H9 (cell line): ENCODE data around the gene CSNK1A1L. TPM values are rescaled to one million over a fixed set of nuclear protein-coding genes. Genes with fewer than 3 reads are reported as not detected.

ENCODE experiments used
- DNase-seq: peaks from one replicate; pipeline ENCODE4 v3.0.0-alpha.2; 2017
- H2AFZ ChIP-seq: one replicate; pipeline ENCODE4 v1.6.1; 2013; ENCODE audit warnings: mild to moderate bottlenecking, low read length, control low read depth, moderate library complexity
- H2AK5ac ChIP-seq: 2 replicates; pipeline ENCODE4 v1.6.1; 2013; ENCODE audit warnings: low read length, control low read depth, mixed read lengths; ENCODE audit not compliant: insufficient read length
- H2BK120ac ChIP-seq: one replicate; pipeline ENCODE4 v1.6.1; 2013; ENCODE audit warnings: low read depth, mild to moderate bottlenecking, low read length, control low read depth, inconsistent platforms; ENCODE audit not compliant: poor library complexity, severe bottlenecking
- H2BK12ac ChIP-seq: 2 replicates; pipeline ENCODE4 v1.6.1; 2013; ENCODE audit warnings: low read length, control low read depth, mixed read lengths, low read depth; ENCODE audit not compliant: insufficient read length
- H2BK15ac ChIP-seq: 2 replicates; pipeline ENCODE4 v1.6.1; 2013; ENCODE audit warnings: low read depth, low read length, control low read depth
- H2BK20ac ChIP-seq: one replicate; pipeline ENCODE4 v1.6.1; 2013; ENCODE audit warnings: low read depth, mild to moderate bottlenecking, low read length, control low read depth, inconsistent platforms; ENCODE audit not compliant: poor library complexity, severe bottlenecking
- H2BK5ac ChIP-seq: 2 replicates; pipeline ENCODE4 v1.6.1; 2013; ENCODE audit warnings: low read length, control low read depth, mixed read lengths; ENCODE audit not compliant: insufficient read length
- H3K14ac ChIP-seq: 2 replicates; pipeline ENCODE4 v1.6.1; 2013; ENCODE audit warnings: low read length, control low read depth; ENCODE audit not compliant: insufficient read depth
- H3K18ac ChIP-seq: 2 replicates; pipeline ENCODE4 v1.6.1; 2013; ENCODE audit warnings: low read depth, mild to moderate bottlenecking, mixed read lengths, low read length, control low read depth; ENCODE audit not compliant: insufficient read length
- H3K23ac ChIP-seq: 2 replicates; pipeline ENCODE4 v1.6.1; 2013; ENCODE audit warnings: low read length, control low read depth, mixed read lengths, low read depth; ENCODE audit not compliant: insufficient read length
- H3K23me2 ChIP-seq: 2 replicates; pipeline ENCODE4 v1.6.1; 2013; ENCODE audit warnings: low read depth, mild to moderate bottlenecking, mixed read lengths, low read length, control low read depth; ENCODE audit not compliant: insufficient read length, poor library complexity, severe bottlenecking
- H3K27ac ChIP-seq: 2 replicates; pipeline ENCODE4 v1.5.1; 2013; ENCODE audit warnings: low read length, control low read depth, mixed read lengths, low read depth; ENCODE audit not compliant: insufficient read length
- H3K27me3 ChIP-seq: 2 replicates; pipeline ENCODE4 v1.6.1; 2013; ENCODE audit warnings: low read length, control low read depth, inconsistent platforms; ENCODE audit not compliant: insufficient read depth
- H3K4ac ChIP-seq: 2 replicates; pipeline ENCODE4 v1.6.1; 2013; ENCODE audit warnings: low read depth, mild to moderate bottlenecking, control low read depth, inconsistent platforms, low read length, moderate library complexity
- H3K4me1 ChIP-seq: 2 replicates; pipeline ENCODE4 v1.6.1; 2013; ENCODE audit warnings: low read length, control low read depth, inconsistent platforms; ENCODE audit not compliant: insufficient read depth
- H3K4me2 ChIP-seq: 2 replicates; pipeline ENCODE4 v1.6.1; 2013; ENCODE audit warnings: low read length, control low read depth, mixed read lengths; ENCODE audit not compliant: insufficient read length, insufficient read depth
- H3K56ac ChIP-seq: 2 replicates; pipeline ENCODE4 v1.6.1; 2013; ENCODE audit warnings: low read depth, mild to moderate bottlenecking, mixed read lengths, low read length, control low read depth; ENCODE audit not compliant: insufficient read length
- H3K79me1 ChIP-seq: 2 replicates; pipeline ENCODE4 v1.6.1; 2013; ENCODE audit warnings: low read depth, mild to moderate bottlenecking, moderate library complexity, low read length, control low read depth, inconsistent platforms; ENCODE audit not compliant: insufficient read depth, poor library complexity, severe bottlenecking
- H3K79me2 ChIP-seq: 2 replicates; pipeline ENCODE4 v1.6.1; 2013; ENCODE audit warnings: low read length, control low read depth, inconsistent platforms; ENCODE audit not compliant: insufficient read depth
- H3K9ac ChIP-seq: 2 replicates; pipeline ENCODE4 v1.6.1; 2013; ENCODE audit warnings: low read length, control low read depth, mixed read lengths; ENCODE audit not compliant: insufficient read length; ENCODE audit errors: extremely low read depth
- H3K9me3 ChIP-seq: one replicate; pipeline ENCODE4 v1.6.1; 2013; ENCODE audit warnings: low read depth, low read length, inconsistent platforms; ENCODE audit not compliant: control insufficient read depth
- H3T11ph ChIP-seq: one replicate; pipeline ENCODE4 v1.6.1; 2013; ENCODE audit warnings: mild to moderate bottlenecking, low read length, control low read depth, inconsistent platforms
- H4K20me1 ChIP-seq: one replicate; pipeline ENCODE4 v1.6.1; 2013; ENCODE audit not compliant: control insufficient read depth, insufficient read length, insufficient read depth
- H4K5ac ChIP-seq: 2 replicates; pipeline ENCODE4 v1.6.1; 2013; ENCODE audit warnings: low read depth, mild to moderate bottlenecking, mixed read lengths, low read length, control low read depth; ENCODE audit not compliant: insufficient read length
- H4K8ac ChIP-seq: replicated peaks from 2 replicates; pipeline ENCODE4 v1.6.1; 2013; ENCODE audit warnings: low read length, control low read depth, mixed read lengths, low read depth; ENCODE audit not compliant: insufficient read length
- H4K91ac ChIP-seq: 2 replicates; pipeline ENCODE4 v1.6.1; 2013; ENCODE audit warnings: low read depth, mild to moderate bottlenecking, moderate library complexity, mixed read lengths, low read length, control low read depth; ENCODE audit not compliant: insufficient read length
- H3K27ac Mint-ChIP-seq, 3 experiments: 2 replicates in 2 of 3; 3 replicates in 1 of 3; pipeline ENCODE4 v1.8.0; 2020 to 2021; ENCODE audit warnings: mixed read lengths in 3 of 3, mild to moderate bottlenecking in 1 of 3, moderate library complexity in 1 of 3
- H3K27me3 Mint-ChIP-seq: 2 replicates; pipeline ENCODE4 v1.8.0; 2021; ENCODE audit warnings: low read depth, mild to moderate bottlenecking, moderate library complexity, mixed read lengths
- H3K36me3 Mint-ChIP-seq, 3 experiments: 2 replicates in 2 of 3; 3 replicates in 1 of 3; pipeline ENCODE4 v1.8.0; 2020 to 2021; ENCODE audit warnings: low read depth in 3 of 3, mixed read lengths in 3 of 3; ENCODE audit not compliant: insufficient read depth in 1 of 3
- H3K4me1 Mint-ChIP-seq, 2 experiments: 2 replicates each; pipeline ENCODE4 v1.8.0; 2020; ENCODE audit warnings: mixed read lengths in 2 of 2
- H3K4me3 Mint-ChIP-seq, 2 experiments: 2 replicates in 1 of 2; 3 replicates in 1 of 2; pipeline ENCODE4 v1.8.0; 2020 to 2021; ENCODE audit warnings: mild to moderate bottlenecking in 2 of 2, mixed read lengths in 2 of 2, moderate library complexity in 1 of 2
- H3K9me3 Mint-ChIP-seq, 2 experiments: 2 replicates in 1 of 2; 3 replicates in 1 of 2; pipeline ENCODE4 v1.8.0; 2020; ENCODE audit warnings: mild to moderate bottlenecking in 2 of 2, mixed read lengths in 2 of 2, moderate library complexity in 1 of 2
- WGBS: extraction: QIAGEN DNeasy Blood & Tissue Kit; methylation state at CpG from one replicate; pipeline ENCODE4 v1.1.7; 2013; ENCODE audit warnings: missing lambda C conversion rate, low lambda C conversion rate, mixed read lengths; ENCODE audit not compliant: insufficient read length; ENCODE audit errors: extremely low coverage; 5-methylcytosine and 5-hydroxymethylcytosine counted together
- total RNA-seq: library from RNA; stranded (reverse); gene quantifications from 2 replicates; pipeline ENCODE4 v1.2.1, GENCODE V29; 2021
- TF ChIP-seq, protein P1 (sequence below): fragments of 200-600 bp; sonication (generic); conservative IDR thresholded peaks from 3 replicates; pipeline ENCODE4 v1.8.0; 2021; ENCODE audit warnings: antibody characterized with exemption, mild to moderate bottlenecking

Gene CSNK1A1L
- total RNA-seq, 1 experiment from 2014 or later: not detected

GRCh38 chr13:37148501-37148900 lies 43.0 kb upstream of the CSNK1A1L start:
- no peak overlapping the region for H3K4me3 Mint-ChIP-seq
- H2BK20ac ChIP-seq: no peak overlapping the region
- no peaks in the 10 kb centered on the region for H3K79me1 ChIP-seq
- TF ChIP-seq, protein P1, sequence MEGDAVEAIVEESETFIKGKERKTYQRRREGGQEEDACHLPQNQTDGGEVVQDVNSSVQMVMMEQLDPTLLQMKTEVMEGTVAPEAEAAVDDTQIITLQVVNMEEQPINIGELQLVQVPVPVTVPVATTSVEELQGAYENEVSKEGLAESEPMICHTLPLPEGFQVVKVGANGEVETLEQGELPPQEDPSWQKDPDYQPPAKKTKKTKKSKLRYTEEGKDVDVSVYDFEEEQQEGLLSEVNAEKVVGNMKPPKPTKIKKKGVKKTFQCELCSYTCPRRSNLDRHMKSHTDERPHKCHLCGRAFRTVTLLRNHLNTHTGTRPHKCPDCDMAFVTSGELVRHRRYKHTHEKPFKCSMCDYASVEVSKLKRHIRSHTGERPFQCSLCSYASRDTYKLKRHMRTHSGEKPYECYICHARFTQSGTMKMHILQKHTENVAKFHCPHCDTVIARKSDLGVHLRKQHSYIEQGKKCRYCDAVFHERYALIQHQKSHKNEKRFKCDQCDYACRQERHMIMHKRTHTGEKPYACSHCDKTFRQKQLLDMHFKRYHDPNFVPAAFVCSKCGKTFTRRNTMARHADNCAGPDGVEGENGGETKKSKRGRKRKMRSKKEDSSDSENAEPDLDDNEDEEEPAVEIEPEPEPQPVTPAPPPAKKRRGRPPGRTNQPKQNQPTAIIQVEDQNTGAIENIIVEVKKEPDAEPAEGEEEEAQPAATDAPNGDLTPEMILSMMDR: no peak
- no peak overlapping the region for H2BK120ac ChIP-seq
- no peak overlapping the region for H3K23ac ChIP-seq
- no peak overlapping the region for H3K14ac ChIP-seq
- H3K23me2 ChIP-seq: no peaks in the 10 kb centered on the region
- no peak overlapping the region for H4K5ac ChIP-seq
- no peak overlapping the region for H2AFZ ChIP-seq
- H3T11ph ChIP-seq: no peak overlapping the region
- DNase-seq: no peak
- no CpG with 5 or more reads among the region's 2 CpGs for WGBS
- no peak overlapping the region for H2BK15ac ChIP-seq
- no peaks in the 10 kb centered on the region for H4K20me1 ChIP-seq
- H3K9me3 Mint-ChIP-seq: peaks cover 2 to 3% of the 10 kb centered on the region in 2 experiments; a peak in 4 of 5 replicates
- H3K27me3 ChIP-seq: no peaks in the 10 kb centered on the region
- H4K8ac ChIP-seq: no peak overlapping the region
- H3K4me1 Mint-ChIP-seq: peaks cover 0 to 3% of the 10 kb centered on the region in 2 experiments; a peak in 1 of 4 replicates
- no peak overlapping the region for H3K18ac ChIP-seq
- H3K79me2 ChIP-seq: no peaks in the 10 kb centered on the region
- H3K27ac ChIP-seq: no peak overlapping the region
- H3K27me3 Mint-ChIP-seq: no peaks in the 10 kb centered on the region
- no peak overlapping the region for H4K91ac ChIP-seq
- no peak overlapping the region for H2BK12ac ChIP-seq
- no peak overlapping the region for H3K4ac ChIP-seq
- H2AK5ac ChIP-seq: no peak overlapping the region
- H3K9ac ChIP-seq: no peak overlapping the region
- no peak overlapping the region for H3K56ac ChIP-seq
- H3K36me3 Mint-ChIP-seq: peaks cover 2 to 4% (median 2%) of the 10 kb centered on the region in 3 experiments; a peak in 6 of 7 replicates
- H3K4me1 ChIP-seq: no peaks in the 10 kb centered on the region
- no peak overlapping the region for H3K27ac Mint-ChIP-seq
- H3K4me2 ChIP-seq: no peak overlapping the region
- no peaks in the 10 kb centered on the region for H3K9me3 ChIP-seq
- H2BK5ac ChIP-seq: no peak overlapping the region
